ENCODE data around the gene IL23R.

Gene IL23R

GRCh38 chr1:67169932-67170331 is 3.7 kb downstream of the IL23R start:
- no peak overlapping the region for H3K4me3 ChIP-seq (ENCODE audit: low read length)
- no peak for TF ChIP-seq ZNF274 (IDR thresholded peaks at IDR 0.05; ENCODE audit: low read depth, low read length)

- peak overlapping the region; percentile 48; the same call in 1 of the 2 replicates for H3K4me3 ChIP-seq (ENCODE audit: low read length)
- TF ChIP-seq ZNF274 (IDR thresholded peaks at IDR 0.05; ENCODE audit: low read depth, low read length): no peak
These were observed 4.7 kb downstream of the IL23R start for GRCh38 chr1:67170751-67171573.

GRCh38 chr1:67171574-67171955 is 5.3 kb downstream of the IL23R start:
- no peak for TF ChIP-seq ZNF274 (IDR thresholded peaks at IDR 0.05; ENCODE audit: low read depth, low read length)
- H3K4me3 ChIP-seq (ENCODE audit: low read length): peak overlapping the region; percentile 26; the same call in 1 of the 2 replicates

GRCh38 chr1:67171978-67172377 is 5.7 kb downstream of the IL23R start:
- H3K4me3 ChIP-seq (ENCODE audit: low read length): no peak overlapping the region

GRCh38 chr1:67173988-67174387 is 7.7 kb downstream of the IL23R start:
- no peak for TF ChIP-seq ZNF274 (IDR thresholded peaks at IDR 0.05; ENCODE audit: low read depth, low read length)
- H3K4me3 ChIP-seq (ENCODE audit: low read length): no peak overlapping the region

More at GRCh38 chr1:67171978-67172377, 5.7 kb downstream of the IL23R start:
- no peak for TF ChIP-seq ZNF274 (IDR thresholded peaks at IDR 0.05; ENCODE audit: low read depth, low read length)

- TF ChIP-seq ZNF274 (IDR thresholded peaks at IDR 0.05; ENCODE audit: low read depth, low read length): no peak
- H3K4me3 ChIP-seq (ENCODE audit: low read length): no peak overlapping the region
These were observed 8.5 kb downstream of the IL23R start for GRCh38 chr1:67174716-67175284.

GRCh38 chr1:67175530-67176087 is 9.4 kb downstream of the IL23R start:
- H3K4me3 ChIP-seq (ENCODE audit: low read length): no peak overlapping the region
- TF ChIP-seq ZNF274 (IDR thresholded peaks at IDR 0.05; ENCODE audit: low read depth, low read length): no peak

- no peak for TF ChIP-seq ZNF274 (IDR thresholded peaks at IDR 0.05; ENCODE audit: low read depth, low read length)
- H3K4me3 ChIP-seq (ENCODE audit: low read length): no peak overlapping the region
These were observed 18.7 kb downstream of the IL23R start for GRCh38 chr1:67184838-67185421.

- H3K4me3 ChIP-seq (ENCODE audit: low read length): no peak overlapping the region
- TF ChIP-seq ZNF274 (IDR thresholded peaks at IDR 0.05; ENCODE audit: low read depth, low read length): no peak
These were observed 21.9 kb downstream of the IL23R start for GRCh38 chr1:67188137-67188536.

- no peak overlapping the region for H3K4me3 ChIP-seq (ENCODE audit: low read length)
- no peak for TF ChIP-seq ZNF274 (IDR thresholded peaks at IDR 0.05; ENCODE audit: low read depth, low read length)
These were observed 23.7 kb downstream of the IL23R start for GRCh38 chr1:67189953-67190352.

- H3K4me3 ChIP-seq (ENCODE audit: low read length): no peak overlapping the region
- TF ChIP-seq ZNF274 (IDR thresholded peaks at IDR 0.05; ENCODE audit: low read depth, low read length): no peak
These were observed 24.2 kb downstream of the IL23R start for GRCh38 chr1:67190410-67190809.

GRCh38 chr1:67190942-67191341 is 24.7 kb downstream of the IL23R start:
- no peak overlapping the region for H3K4me3 ChIP-seq (ENCODE audit: low read length)
- TF ChIP-seq ZNF274 (IDR thresholded peaks at IDR 0.05; ENCODE audit: low read depth, low read length): no peak

GRCh38 chr1:67191668-67192520 is 25.6 kb downstream of the IL23R start:
- no peak for TF ChIP-seq ZNF274 (IDR thresholded peaks at IDR 0.05; ENCODE audit: low read depth, low read length)
- no peak overlapping the region for H3K4me3 ChIP-seq (ENCODE audit: low read length)

GRCh38 chr1:67192902-67193301 is 26.6 kb downstream of the IL23R start:
- no peak overlapping the region for H3K4me3 ChIP-seq (ENCODE audit: low read length)
- TF ChIP-seq ZNF274 (IDR thresholded peaks at IDR 0.05; ENCODE audit: low read depth, low read length): no peak

Measured in GM08714 (cell line).